H54 (cell line): ENCODE measurements around the gene APOL4.
"Not testable (repeated sequence)": the region's sequence is repeated elsewhere in the genome, so short reads cannot be mapped to it uniquely, and the experiment has no call there.

Experiments
- DNase-seq: peaks from one replicate; pipeline ENCODE4 v3.0.0; 2011; ENCODE audit warnings: low spot score, mixed read lengths; ENCODE audit not compliant: insufficient read length
- FAIRE-seq: peaks from 3 replicates; lab custom pipeline; 2011; peaks lifted over from hg19 to GRCh38; lab: Jason Lieb, UNC
- POLR2A ChIP-seq: IDR thresholded peaks from 2 replicates; pipeline ENCODE4 v1.6.1; 2011; ENCODE audit warnings: low read depth, mild to moderate bottlenecking, low read length

APOL4 gene

DNA sequence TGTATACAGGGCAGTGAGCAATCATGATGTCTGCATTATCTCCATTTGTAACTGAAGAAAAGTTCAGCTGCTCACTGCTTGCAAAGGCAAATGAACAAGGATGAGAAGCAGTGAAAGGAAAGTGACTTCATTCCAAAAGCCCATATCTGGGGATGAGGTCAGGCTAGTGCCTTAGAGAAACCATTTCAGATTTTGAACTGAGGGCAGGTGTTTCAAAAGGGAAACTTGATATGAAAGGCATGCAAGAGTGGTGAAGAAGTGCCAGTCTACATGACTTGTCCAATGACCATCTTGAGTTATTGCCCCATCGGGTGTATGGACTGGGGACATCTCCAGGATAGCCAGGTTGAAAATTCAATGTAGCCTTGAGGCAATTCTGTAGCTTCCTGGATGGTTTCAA lies 7.3 kb upstream of the APOL4 start:
- no peak for TF ChIP-seq POLR2A
- no peak for FAIRE-seq
- DNase-seq = no peak

- DNase-seq (no peak), FAIRE-seq (no peak)
- TF ChIP-seq POLR2A = no peak
Measured at GRCh38 chr22:36208162-36208765, 6.7 kb upstream of the APOL4 start.

- FAIRE-seq (no peak), DNase-seq (no peak)
- TF ChIP-seq POLR2A = no peak
Measured at GRCh38 chr22:36206255-36206654, 4.6 kb upstream of the APOL4 start.

DNA sequence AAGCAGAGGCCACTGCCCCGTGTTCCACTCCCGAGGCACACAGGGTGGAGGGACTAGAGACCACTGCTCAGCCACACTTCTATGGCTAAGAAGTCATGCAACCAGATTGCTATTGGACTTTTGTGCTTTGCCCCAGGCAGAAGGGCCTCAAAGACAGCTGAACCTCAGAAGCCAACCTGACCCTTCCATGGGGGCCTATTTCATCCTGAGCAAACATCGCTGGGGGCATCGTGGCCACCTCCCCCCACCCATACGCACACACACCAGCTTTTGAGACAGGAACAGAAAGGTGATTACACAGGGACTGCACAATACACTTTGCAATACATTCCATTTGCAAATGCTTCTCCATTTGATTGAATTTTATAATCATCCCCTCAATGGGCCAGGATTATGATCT lies 4.0 kb upstream of the APOL4 start:
- DNase-seq, FAIRE-seq: not testable (repeated sequence)

- FAIRE-seq (no peak), DNase-seq (no peak)
- no peak for TF ChIP-seq POLR2A
Measured at GRCh38 chr22:36204632-36205015, 3.0 kb upstream of the APOL4 start.

- no peak for FAIRE-seq
- no peak for DNase-seq
- no peak for TF ChIP-seq POLR2A
Measured at GRCh38 chr22:36204001-36204631, 2.5 kb upstream of the APOL4 start.

GRCh38 chr22:36203441-36203840 lies 1.8 kb upstream of the APOL4 start:
- not testable (repeated sequence) for FAIRE-seq, DNase-seq

- DNase-seq, FAIRE-seq: not testable (repeated sequence)
Measured at GRCh38 chr22:36202906-36203305, 1.3 kb upstream of the APOL4 start.

GRCh38 chr22:36201025-36201424 lies 584 bp downstream of the APOL4 start:
- FAIRE-seq, DNase-seq: not testable (repeated sequence)

- DNase-seq (no peak), FAIRE-seq (no peak)
- no peak for TF ChIP-seq POLR2A
Measured at GRCh38 chr22:36199001-36199551, 2.5 kb downstream of the APOL4 start.

DNA sequence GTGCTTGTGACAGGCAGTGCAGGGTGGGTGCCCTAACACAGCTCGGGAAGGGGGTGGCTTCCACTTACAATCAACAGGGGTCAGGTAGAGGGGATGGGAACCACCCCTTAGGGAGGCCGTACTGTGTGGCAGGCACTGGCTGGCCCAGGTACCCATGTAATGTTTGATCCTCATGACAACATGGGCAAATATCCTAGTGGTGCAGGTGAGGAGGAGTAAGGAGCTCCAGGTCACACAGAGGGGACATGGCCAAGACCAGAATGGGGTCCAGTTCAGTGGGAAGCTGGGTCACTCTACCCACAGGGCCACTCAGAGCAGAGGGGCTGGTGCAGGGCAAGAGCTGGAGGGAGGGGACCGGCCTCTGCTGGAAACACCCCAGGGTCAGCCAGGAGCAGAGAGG lies 3.1 kb downstream of the APOL4 start:
- DNase-seq = no peak
- no peak for FAIRE-seq
- no peak for TF ChIP-seq POLR2A

- TF ChIP-seq POLR2A = no peak
- DNase-seq (no peak), FAIRE-seq (no peak)
Measured at GRCh38 chr22:36197514-36198146, 4.0 kb downstream of the APOL4 start.

- FAIRE-seq (no peak), DNase-seq (no peak)
- TF ChIP-seq POLR2A = no peak
Measured at GRCh38 chr22:36197065-36197440, 4.6 kb downstream of the APOL4 start.

GRCh38 chr22:36196254-36197064 lies 5.2 kb downstream of the APOL4 start:
- no peak for DNase-seq
- FAIRE-seq = no peak
- TF ChIP-seq POLR2A = no peak
